Heart left ventricle (tissue), 16 donors: ENCODE results near the gene CHD1L. TPM values are rescaled to one million over a fixed set of nuclear protein-coding genes. Genes with fewer than 3 reads are reported as not detected.

Experiments
- ATAC-seq, 4 donors: fragments of 200-7000 bp; cut with Tn5 transposase; one replicate each; pipeline ENCODE4 v1.9.1; 2020 to 2022; ENCODE audit warnings: moderate library complexity in 4 of 4, mild to moderate bottlenecking in 3 of 4, moderate number of reproducible peaks in 1 of 4
- DNase-seq, 5 donors: peaks; one replicate each; pipeline ENCODE4 v3.0.0-alpha.2; 2020
- H3K27ac ChIP-seq, 12 donors: fragments of 200-600 bp; sonication (generic) in 4 of 12; one replicate each; pipeline versions ENCODE4 v1.5.0 to v1.8.0; 2016 to 2022; ENCODE audit warnings: mild to moderate bottlenecking in 2 of 12
- H3K27me3 ChIP-seq, 9 donors: fragments of 200-600 bp; sonication (generic) in 2 of 9; one replicate each; pipeline versions ENCODE4 v1.5.1 to v1.8.0; 2016 to 2022; ENCODE audit warnings: mild to moderate bottlenecking in 3 of 9
- H3K36me3 ChIP-seq, 9 donors: fragments of 200-600 bp; sonication (generic) in 2 of 9; one replicate each; pipeline versions ENCODE4 v1.5.0 to v1.8.0; 2018 to 2022; ENCODE audit warnings: mild to moderate bottlenecking in 2 of 9
- H3K4me1 ChIP-seq, 12 donors: fragments of 200-600 bp; sonication (generic) in 4 of 12; one replicate each; pipeline versions ENCODE4 v1.5.0 to v1.8.0; 2016 to 2022; ENCODE audit warnings: mild to moderate bottlenecking in 3 of 12
- H3K4me3 ChIP-seq, 12 donors: fragments of 200-600 bp; sonication (generic) in 4 of 12; one replicate each; pipeline versions ENCODE4 v1.5.0 to v1.8.0; 2017 to 2022; ENCODE audit warnings: mild to moderate bottlenecking in 9 of 12, moderate library complexity in 4 of 12
- H3K9me3 ChIP-seq, 12 donors: fragments of 200-600 bp; sonication (generic) in 4 of 12; one replicate each; pipeline versions ENCODE4 v1.5.0 to v1.8.0; 2016 to 2022; ENCODE audit warnings: mild to moderate bottlenecking in 1 of 12
- POLR2A ChIP-seq, 2 donors: fragments of 450-650 bp; IDR thresholded peaks; one replicate each; pipeline ENCODE4 v1.6.1; 2017; ENCODE audit warnings: antibody characterized with exemption in 2 of 2, mild to moderate bottlenecking in 2 of 2, moderate library complexity in 2 of 2
- WGBS, 4 donors: extraction: QIAGEN DNeasy Blood & Tissue Kit in 2 of 4; methylation state at CpG; one replicate each; pipeline versions ENCODE4 v1.1.5 to v1.1.7; 2013 to 2018; 5-methylcytosine and 5-hydroxymethylcytosine counted together
- intact Hi-C, 10 donors: fragments of 100-400 bp; cut with DNase I; formaldehyde crosslinking; loops; one replicate each; pipeline versions ENCODE4 v1.11.1 to v1.14.2; 2022
- polyA plus RNA-seq, 2 donors: library from polyadenylated mRNA; stranded (reverse); fragments of 200-250 nt; gene quantifications; one replicate each; pipeline ENCODE4 v1.2.3, GENCODE V29; 2013
- total RNA-seq, 9 donors: library from RNA; depleted of rRNA in 2 of 9; stranded (reverse); fragments of >200 nt in 2 of 9; fragmentation: NEBNext Ultra II Directional in 3 of 9; extraction: Animal tissue kit (Norgen Biotek cat#: 25700) in 3 of 9; gene quantifications; one replicate each; pipeline versions ENCODE4 v1.1.0 to v1.2.4, GENCODE V29; 2016 to 2023
- TF ChIP-seq, protein P1 (sequence below), 12 donors: fragments of 200-600 bp; sonication (generic) in 4 of 12; IDR thresholded peaks; one replicate each; pipeline versions ENCODE4 v1.5.0 to v1.8.0; 2018 to 2022; ENCODE audit warnings: antibody characterized with exemption in 12 of 12, mild to moderate bottlenecking in 5 of 12
- donor health status: ischemic (EF 13 %, LVEDD 7.1; RV severe dilation, severe dysfunction).
- donor health status: healthy with polysubstance abuse.
- donor health status: DM: no; HTN: yes; CAD: no.
- donor health status: DM: no; HTN: no; CAD: no.
- donor health status: ischemic (EF 25% LVEDD 6.9; RV normal size, moderate dysfunction).
- donor health status: ischemic (EF 25% LVEDD 5.7; RV mildly dilated, moderate dysfunction).
- donor health status: healthy.
- donor health status: DM: yes; HTN: yes; CAD: no.
- donor health status: ischemic (EF 35%, LVEDD 5.7; RV mildly dilated, moderate dysfunction).
- donor health status: nonischemic (EF 11% LVEDD 7.7; RV severe dilation, severe dysfunction).
- donor health status: DM: yes; HTN: yes; CAD: no.
- donor health status: PGD.
- donor health status: ischemic (EF 29% LVEDD 5.4; RV normal size, mild dysfunction).
- donor health status: nonischemic (EF 23%, LVEDD 6.1; RV moderate dilation, normal function).

Gene CHD1L
- total and polyA plus RNA-seq, 11 donors, result 5.8 to 17.7 (median 8.1) TPM

DNA sequence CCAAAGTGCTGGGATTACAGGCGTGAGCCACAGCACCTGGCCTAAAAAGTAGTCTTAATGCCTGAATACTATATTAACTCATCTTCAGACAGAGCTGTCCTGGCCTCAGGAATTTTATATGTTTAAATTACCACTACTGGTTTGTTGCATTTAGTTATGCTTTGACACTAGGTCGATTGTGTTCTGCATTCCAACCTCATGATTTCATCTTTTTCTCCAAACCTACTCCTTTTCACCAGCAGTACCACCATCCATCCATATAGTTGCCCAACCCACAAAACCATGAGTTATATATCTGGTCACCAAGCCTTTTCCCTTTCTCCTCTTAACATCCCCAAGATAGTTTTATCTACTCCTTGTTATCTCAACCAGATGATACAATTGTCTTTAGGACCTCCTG is 39.9 kb upstream of the CHD1L start:
- intact Hi-C loops, result no loop called here
- Histone ChIP-seq H3K9me3 (no peaks in the 10 kb centered on the region), H3K27me3 (no peaks in the 10 kb centered on the region), H3K4me1 (no peaks in the 10 kb centered on the region), H3K4me3 (no peak overlapping the region), H3K36me3 (peaks cover 0 to 13% (median 0%) of the 10 kb centered on the region in 9 donors), H3K27ac (no peak overlapping the region)
- TF ChIP-seq, protein P1, sequence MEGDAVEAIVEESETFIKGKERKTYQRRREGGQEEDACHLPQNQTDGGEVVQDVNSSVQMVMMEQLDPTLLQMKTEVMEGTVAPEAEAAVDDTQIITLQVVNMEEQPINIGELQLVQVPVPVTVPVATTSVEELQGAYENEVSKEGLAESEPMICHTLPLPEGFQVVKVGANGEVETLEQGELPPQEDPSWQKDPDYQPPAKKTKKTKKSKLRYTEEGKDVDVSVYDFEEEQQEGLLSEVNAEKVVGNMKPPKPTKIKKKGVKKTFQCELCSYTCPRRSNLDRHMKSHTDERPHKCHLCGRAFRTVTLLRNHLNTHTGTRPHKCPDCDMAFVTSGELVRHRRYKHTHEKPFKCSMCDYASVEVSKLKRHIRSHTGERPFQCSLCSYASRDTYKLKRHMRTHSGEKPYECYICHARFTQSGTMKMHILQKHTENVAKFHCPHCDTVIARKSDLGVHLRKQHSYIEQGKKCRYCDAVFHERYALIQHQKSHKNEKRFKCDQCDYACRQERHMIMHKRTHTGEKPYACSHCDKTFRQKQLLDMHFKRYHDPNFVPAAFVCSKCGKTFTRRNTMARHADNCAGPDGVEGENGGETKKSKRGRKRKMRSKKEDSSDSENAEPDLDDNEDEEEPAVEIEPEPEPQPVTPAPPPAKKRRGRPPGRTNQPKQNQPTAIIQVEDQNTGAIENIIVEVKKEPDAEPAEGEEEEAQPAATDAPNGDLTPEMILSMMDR (IDR thresholded peaks at IDR 0.05), result no peak
- TF ChIP-seq POLR2A (IDR thresholded peaks at IDR 0.05), result no peak
- DNase-seq (no peak), ATAC-seq (no peak)
- WGBS, 4 donors, result 68 to 75% (median 74%) methylated on average over 2 of the region's 2 CpGs

DNA sequence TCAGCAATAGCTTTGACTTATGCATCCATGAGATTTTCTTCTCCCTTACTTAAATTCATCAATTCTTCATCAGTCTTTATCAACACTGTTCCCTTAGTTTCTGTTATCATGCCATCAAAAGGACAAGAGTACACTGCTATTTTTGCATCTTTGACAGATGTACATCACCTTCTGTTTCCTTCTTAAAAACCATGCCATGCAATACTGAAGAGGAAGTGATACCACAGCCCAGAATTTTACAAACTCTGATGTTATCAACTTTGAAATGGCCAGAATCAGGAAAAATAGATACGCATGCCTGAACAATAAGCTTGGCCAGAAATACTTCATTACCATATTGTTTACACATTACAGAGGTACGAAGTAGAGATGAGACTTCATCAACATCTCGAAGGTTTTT is 38.4 kb upstream of the CHD1L start:
- intact Hi-C loops, result no loop called here
- no peaks in the 10 kb centered on the region for H3K9me3 ChIP-seq
- 88 to 94% (median 90%) methylated on average over 3 of the region's 3 CpGs for WGBS, 4 donors

DNA sequence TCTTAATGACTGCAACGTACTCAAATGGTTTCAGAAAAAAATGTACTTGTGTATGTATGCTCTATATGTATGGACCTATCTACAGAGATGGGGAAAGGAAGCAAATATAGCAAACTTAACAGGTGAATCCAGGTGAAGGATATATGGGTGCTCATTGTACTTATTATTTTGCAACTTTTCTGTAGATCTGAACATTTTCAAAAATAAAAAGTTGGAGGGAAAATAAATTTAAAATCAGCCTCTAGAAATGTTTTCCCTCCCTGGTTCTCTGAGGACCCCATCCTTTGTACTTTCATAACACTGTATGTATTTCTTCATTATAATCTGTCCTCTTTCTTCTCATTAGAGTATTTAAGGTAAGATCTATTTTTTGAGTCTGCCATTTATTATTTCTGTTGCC is 35.3 kb upstream of the CHD1L start:
- H3K27me3 ChIP-seq, result no peaks in the 10 kb centered on the region
- H3K27ac ChIP-seq, result no peak overlapping the region
- no peaks in the 10 kb centered on the region for H3K4me1 ChIP-seq
- H3K9me3 ChIP-seq, result no peaks in the 10 kb centered on the region
- peaks cover 0 to 38% (median 0%) of the 10 kb centered on the region in 9 donors for H3K36me3 ChIP-seq
- TF ChIP-seq POLR2A (IDR thresholded peaks at IDR 0.05), result no peak
- TF ChIP-seq, protein P1 (IDR thresholded peaks at IDR 0.05), result no peak
- WGBS, 4 donors, result 85 to 88% (median 86%) methylated on average over 1 of the region's 1 CpG
- DNase-seq (no peak), ATAC-seq (no peak)
- no peak overlapping the region for H3K4me3 ChIP-seq
- intact Hi-C loops, result no loop called here

More for the DNA sequence above, 38.4 kb upstream of the CHD1L start:
- Histone ChIP-seq H3K27ac (no peak overlapping the region), H3K4me3 (no peak overlapping the region), H3K36me3 (peaks cover 0 to 21% (median 0%) of the 10 kb centered on the region in 9 donors), H3K4me1 (no peaks in the 10 kb centered on the region), H3K27me3 (no peaks in the 10 kb centered on the region)
- ATAC-seq (no peak), DNase-seq (no peak)
- TF ChIP-seq, protein P1 (IDR thresholded peaks at IDR 0.05), result no peak
- TF ChIP-seq POLR2A (IDR thresholded peaks at IDR 0.05), result no peak

DNA sequence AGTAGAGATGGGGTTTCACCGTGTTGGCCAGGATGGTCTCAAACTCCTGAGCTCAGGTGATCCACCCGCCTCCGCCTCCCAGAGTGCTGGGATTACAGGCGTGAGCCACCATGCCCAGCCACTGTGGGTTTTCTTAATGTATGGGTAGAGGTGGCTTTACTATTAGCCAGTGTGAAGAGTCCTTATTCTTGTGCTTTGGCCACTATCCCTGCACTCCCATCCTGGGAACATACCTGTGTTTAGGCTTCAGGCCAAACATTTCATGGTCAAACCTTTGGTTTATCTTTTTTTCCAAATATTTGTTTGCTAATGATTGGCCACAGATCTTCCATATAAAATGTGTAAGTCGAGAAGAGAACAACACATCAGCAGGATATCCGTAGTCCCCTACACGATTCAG is 33.9 kb upstream of the CHD1L start:
- Histone ChIP-seq H3K27me3 (no peaks in the 10 kb centered on the region), H3K36me3 (peaks cover 0 to 46% (median 0%) of the 10 kb centered on the region in 9 donors), H3K4me1 (no peaks in the 10 kb centered on the region), H3K4me3 (no peak overlapping the region), H3K9me3 (no peaks in the 10 kb centered on the region), H3K27ac (no peak overlapping the region)
- ATAC-seq (no peak), DNase-seq (no peak)
- intact Hi-C loops, result no loop called here
- WGBS, 4 donors, result 95 to 99% (median 97%) methylated on average over 7 of the region's 7 CpGs
- TF ChIP-seq, protein P1 (IDR thresholded peaks at IDR 0.05), result no peak
- no peak for TF ChIP-seq POLR2A (IDR thresholded peaks at IDR 0.05)
